Measurements from ENCODE around the gene CEL. TPM values are rescaled to one million over a fixed set of nuclear protein-coding genes. Genes with fewer than 3 reads are reported as not detected.
A peak's percentile ranks its signal among the peaks of the same experiment; 100 is the strongest.

CEL gene
- total RNA-seq, 3 donors from 2014 or later: 0.29 to 0.98 (median 0.32) TPM

- H3K4me3 ChIP-seq: no peak overlapping the region
- no peak for DNase-seq (ENCODE audit: low spot score in 2 of 2)
Measured at GRCh38 chr9:133108794-133109641, 47.2 kb downstream of the CEL start.

GRCh38 chr9:133109931-133110650 is 48.3 kb downstream of the CEL start:
- TF ChIP-seq, protein P1, sequence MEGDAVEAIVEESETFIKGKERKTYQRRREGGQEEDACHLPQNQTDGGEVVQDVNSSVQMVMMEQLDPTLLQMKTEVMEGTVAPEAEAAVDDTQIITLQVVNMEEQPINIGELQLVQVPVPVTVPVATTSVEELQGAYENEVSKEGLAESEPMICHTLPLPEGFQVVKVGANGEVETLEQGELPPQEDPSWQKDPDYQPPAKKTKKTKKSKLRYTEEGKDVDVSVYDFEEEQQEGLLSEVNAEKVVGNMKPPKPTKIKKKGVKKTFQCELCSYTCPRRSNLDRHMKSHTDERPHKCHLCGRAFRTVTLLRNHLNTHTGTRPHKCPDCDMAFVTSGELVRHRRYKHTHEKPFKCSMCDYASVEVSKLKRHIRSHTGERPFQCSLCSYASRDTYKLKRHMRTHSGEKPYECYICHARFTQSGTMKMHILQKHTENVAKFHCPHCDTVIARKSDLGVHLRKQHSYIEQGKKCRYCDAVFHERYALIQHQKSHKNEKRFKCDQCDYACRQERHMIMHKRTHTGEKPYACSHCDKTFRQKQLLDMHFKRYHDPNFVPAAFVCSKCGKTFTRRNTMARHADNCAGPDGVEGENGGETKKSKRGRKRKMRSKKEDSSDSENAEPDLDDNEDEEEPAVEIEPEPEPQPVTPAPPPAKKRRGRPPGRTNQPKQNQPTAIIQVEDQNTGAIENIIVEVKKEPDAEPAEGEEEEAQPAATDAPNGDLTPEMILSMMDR (IDR thresholded peaks at IDR 0.05): no peak
- TF ChIP-seq POLR2A (IDR thresholded peaks at IDR 0.05): no peak
- TF ChIP-seq POLR2AphosphoS5 (IDR thresholded peaks at IDR 0.05): no peak
- intact Hi-C loops (cut with DNase I; ENCODE audit: low total_unique reads): no loop called here
- peaks cover 26 to 27% of the 10 kb centered on the region in 2 donors for H3K4me1 ChIP-seq
- H3K27me3 ChIP-seq: no peaks in the 10 kb centered on the region
- H3K9me3 ChIP-seq: no peaks in the 10 kb centered on the region
- no peak overlapping the region for H3K27ac ChIP-seq
- H3K36me3 ChIP-seq: peaks cover 19% of the 10 kb centered on the region
- DNase-seq (ENCODE audit: low spot score in 2 of 2): no peak
- H3K4me3 ChIP-seq: no peak overlapping the region

More at GRCh38 chr9:133108794-133109641, 47.2 kb downstream of the CEL start:
- TF ChIP-seq, protein P1 (IDR thresholded peaks at IDR 0.05): no peak
- intact Hi-C loops (cut with DNase I; ENCODE audit: low total_unique reads): no loop called here
- Histone ChIP-seq H3K36me3 (peaks cover 19% of the 10 kb centered on the region), H3K9me3 (no peaks in the 10 kb centered on the region), H3K27me3 (no peaks in the 10 kb centered on the region), H3K27ac (no peak overlapping the region), H3K4me1 (peaks cover 15 to 17% of the 10 kb centered on the region in 2 donors)

GRCh38 chr9:133111808-133112662 is 50.3 kb downstream of the CEL start:
- Histone ChIP-seq H3K27me3 (no peaks in the 10 kb centered on the region), H3K4me3 (no peak overlapping the region), H3K36me3 (peaks cover 15% of the 10 kb centered on the region), H3K9me3 (no peaks in the 10 kb centered on the region), H3K27ac (peak overlapping the region; percentile 82 to 98), H3K4me1 (peaks cover 36 to 47% of the 10 kb centered on the region in 2 donors)
- intact Hi-C loops (cut with DNase I; ENCODE audit: low total_unique reads): no loop called here
- TF ChIP-seq, protein P1 (IDR thresholded peaks at IDR 0.05): no peak
- TF ChIP-seq POLR2AphosphoS5 (IDR thresholded peaks at IDR 0.05) (no peak), POLR2A (IDR thresholded peaks at IDR 0.05) (no peak)
- no peak for DNase-seq (ENCODE audit: low spot score in 2 of 2)

- no peaks in the 10 kb centered on the region for H3K9me3 ChIP-seq
- H3K4me3 ChIP-seq: peak overlapping the region in 1 of 3 donors; percentile 55
- H3K27me3 ChIP-seq: no peaks in the 10 kb centered on the region
- peaks cover 9% of the 10 kb centered on the region for H3K36me3 ChIP-seq
- peak overlapping the region; percentile 82 to 98 for H3K27ac ChIP-seq
- intact Hi-C loops (cut with DNase I; ENCODE audit: low total_unique reads): no loop called here
- peaks cover 36 to 53% of the 10 kb centered on the region in 2 donors for H3K4me1 ChIP-seq
- TF ChIP-seq, protein P1 (IDR thresholded peaks at IDR 0.05): no peak
- peak in 2 of 3 donors; percentile 27 to 70 for TF ChIP-seq POLR2AphosphoS5 (IDR thresholded peaks at IDR 0.05)
- DNase-seq (ENCODE audit: low spot score in 2 of 2): peak in 1 of 2 donors; percentile 65
Measured at GRCh38 chr9:133112663-133113026, 50.9 kb downstream of the CEL start.
